ENCODE data around the gene ANKRD44. TPM values are rescaled to one million over a fixed set of nuclear protein-coding genes. Genes with fewer than 3 reads are reported as not detected.

ANKRD44 gene
- total RNA-seq, 1 donor from 2014 or later = 3.4 TPM

DNA sequence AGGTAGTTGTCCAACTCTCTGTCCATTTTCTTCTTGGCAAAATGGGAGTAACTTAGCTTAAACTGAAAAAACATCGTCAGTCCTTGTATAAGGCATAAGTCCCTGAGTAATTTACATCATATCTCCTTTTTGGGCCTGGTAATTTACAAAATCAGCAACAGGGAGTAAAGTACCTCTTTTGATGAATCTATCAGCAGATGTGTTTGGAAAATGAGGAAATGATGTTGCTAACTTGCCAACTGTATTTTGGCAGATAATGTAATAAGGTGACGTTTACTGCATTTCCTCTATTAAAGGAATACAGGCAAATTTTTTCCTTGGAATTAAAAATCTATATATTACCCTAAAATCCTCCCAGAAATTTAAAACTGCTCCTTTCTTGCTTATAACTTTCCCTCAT, 29.2 kb downstream of the ANKRD44 start:
- TF ChIP-seq EZH2phosphoT487 (IDR thresholded peaks at IDR 0.05) (no peak), EZH2 (IDR thresholded peaks at IDR 0.05) (no peak)
- TF ChIP-seq, protein P1, sequence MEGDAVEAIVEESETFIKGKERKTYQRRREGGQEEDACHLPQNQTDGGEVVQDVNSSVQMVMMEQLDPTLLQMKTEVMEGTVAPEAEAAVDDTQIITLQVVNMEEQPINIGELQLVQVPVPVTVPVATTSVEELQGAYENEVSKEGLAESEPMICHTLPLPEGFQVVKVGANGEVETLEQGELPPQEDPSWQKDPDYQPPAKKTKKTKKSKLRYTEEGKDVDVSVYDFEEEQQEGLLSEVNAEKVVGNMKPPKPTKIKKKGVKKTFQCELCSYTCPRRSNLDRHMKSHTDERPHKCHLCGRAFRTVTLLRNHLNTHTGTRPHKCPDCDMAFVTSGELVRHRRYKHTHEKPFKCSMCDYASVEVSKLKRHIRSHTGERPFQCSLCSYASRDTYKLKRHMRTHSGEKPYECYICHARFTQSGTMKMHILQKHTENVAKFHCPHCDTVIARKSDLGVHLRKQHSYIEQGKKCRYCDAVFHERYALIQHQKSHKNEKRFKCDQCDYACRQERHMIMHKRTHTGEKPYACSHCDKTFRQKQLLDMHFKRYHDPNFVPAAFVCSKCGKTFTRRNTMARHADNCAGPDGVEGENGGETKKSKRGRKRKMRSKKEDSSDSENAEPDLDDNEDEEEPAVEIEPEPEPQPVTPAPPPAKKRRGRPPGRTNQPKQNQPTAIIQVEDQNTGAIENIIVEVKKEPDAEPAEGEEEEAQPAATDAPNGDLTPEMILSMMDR (IDR thresholded peaks at IDR 0.05) = no peak
- no peak overlapping the region for H3K4me2 ChIP-seq
- no peaks in the 10 kb centered on the region for H3K36me3 Mint-ChIP-seq

DNA sequence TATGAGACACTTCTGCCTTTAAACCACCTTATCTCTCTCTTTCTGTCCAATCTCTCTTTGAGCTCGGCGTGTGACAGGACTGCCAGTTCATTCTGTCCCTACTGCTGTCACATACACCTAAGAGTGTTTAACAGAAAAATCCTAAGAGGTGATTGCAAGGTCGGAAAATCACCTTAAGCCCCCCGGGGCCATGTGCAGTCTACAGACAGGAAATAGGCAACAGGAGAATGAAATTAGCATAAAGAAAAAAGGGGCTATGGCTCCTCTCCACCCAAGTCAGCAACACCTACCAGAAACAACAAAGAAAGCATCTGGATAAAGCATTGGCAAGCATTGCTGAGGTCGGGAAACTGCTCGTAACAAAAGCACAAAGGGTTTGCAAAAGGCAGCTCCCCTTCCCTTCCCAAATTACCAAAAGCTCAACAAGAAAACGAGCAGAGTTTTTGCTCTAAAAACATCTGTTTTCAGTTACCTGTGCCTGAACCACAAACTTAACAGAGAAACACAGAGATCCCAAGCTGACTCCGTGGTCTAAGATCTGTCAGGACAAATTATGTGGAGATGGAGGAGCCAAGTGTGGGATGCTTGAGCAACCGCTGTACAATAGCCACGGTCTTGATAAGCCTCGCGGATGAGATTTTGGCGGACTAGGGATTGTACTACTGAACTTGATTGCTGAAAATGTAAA, 30.4 kb downstream of the ANKRD44 start:
- no peaks in the 10 kb centered on the region for H4K20me1 ChIP-seq (ENCODE audit: low read depth)
- no peaks in the 10 kb centered on the region for H3K79me2 ChIP-seq (ENCODE audit: low read depth)
- peaks cover 3% of the 10 kb centered on the region for H3K27me3 Mint-ChIP-seq (ENCODE audit: insufficient read depth, low read depth)
- H3K4me2 ChIP-seq = peak overlapping the region; percentile 54
- no peak overlapping the region for H3K4me3 ChIP-seq
- H3F3A ChIP-seq (ENCODE audit: low read depth) = no peaks in the 10 kb centered on the region
- peaks cover 11% of the 10 kb centered on the region for H3K4me1 Mint-ChIP-seq
- H3K4me1 ChIP-seq = peaks cover 12% of the 10 kb centered on the region
- peak overlapping the region; percentile 97 for H2AFZ ChIP-seq (replicated peaks)
- no peak overlapping the region for H3K4me3 Mint-ChIP-seq
- H3K9me3 Mint-ChIP-seq = no peaks in the 10 kb centered on the region
- peak overlapping the region; percentile 35 for H3K27ac Mint-ChIP-seq
- no peaks in the 10 kb centered on the region for H3K9me3 ChIP-seq (ENCODE audit: low read depth)
- no peaks in the 10 kb centered on the region for H3K36me3 Mint-ChIP-seq
- TF ChIP-seq EZH2phosphoT487 (IDR thresholded peaks at IDR 0.05) = no peak
- no peak for TF ChIP-seq EZH2 (IDR thresholded peaks at IDR 0.05)
- TF ChIP-seq, protein P1 (IDR thresholded peaks at IDR 0.05) = no peak
- peak; percentile 18 for DNase-seq (ENCODE audit: low spot score)
- no peak overlapping the region for H3K9ac ChIP-seq
- H3K27me3 ChIP-seq = no peaks in the 10 kb centered on the region
- no peaks in the 10 kb centered on the region for H3K36me3 ChIP-seq
- no peak overlapping the region for H3K27ac ChIP-seq

More for the DNA sequence above, 29.2 kb downstream of the ANKRD44 start:
- Histone ChIP-seq H3K4me3 (no peak overlapping the region), H3F3A (ENCODE audit: low read depth) (no peaks in the 10 kb centered on the region), H3K4me1 (peaks cover 12% of the 10 kb centered on the region), H3K27me3 (no peaks in the 10 kb centered on the region), H3K9ac (no peak overlapping the region), H3K27ac (no peak overlapping the region), H2AFZ (replicated peaks) (no peak overlapping the region), H4K20me1 (ENCODE audit: low read depth) (no peaks in the 10 kb centered on the region), H3K36me3 (no peaks in the 10 kb centered on the region), H3K79me2 (ENCODE audit: low read depth) (no peaks in the 10 kb centered on the region), H3K9me3 (ENCODE audit: low read depth) (no peaks in the 10 kb centered on the region)
- Mint-ChIP-seq H3K27ac (no peak overlapping the region), H3K27me3 (ENCODE audit: insufficient read depth, low read depth) (peaks cover 2% of the 10 kb centered on the region), H3K4me3 (no peak overlapping the region), H3K4me1 (peaks cover 11% of the 10 kb centered on the region), H3K9me3 (no peaks in the 10 kb centered on the region)
- no peak for DNase-seq (ENCODE audit: low spot score)

DNA sequence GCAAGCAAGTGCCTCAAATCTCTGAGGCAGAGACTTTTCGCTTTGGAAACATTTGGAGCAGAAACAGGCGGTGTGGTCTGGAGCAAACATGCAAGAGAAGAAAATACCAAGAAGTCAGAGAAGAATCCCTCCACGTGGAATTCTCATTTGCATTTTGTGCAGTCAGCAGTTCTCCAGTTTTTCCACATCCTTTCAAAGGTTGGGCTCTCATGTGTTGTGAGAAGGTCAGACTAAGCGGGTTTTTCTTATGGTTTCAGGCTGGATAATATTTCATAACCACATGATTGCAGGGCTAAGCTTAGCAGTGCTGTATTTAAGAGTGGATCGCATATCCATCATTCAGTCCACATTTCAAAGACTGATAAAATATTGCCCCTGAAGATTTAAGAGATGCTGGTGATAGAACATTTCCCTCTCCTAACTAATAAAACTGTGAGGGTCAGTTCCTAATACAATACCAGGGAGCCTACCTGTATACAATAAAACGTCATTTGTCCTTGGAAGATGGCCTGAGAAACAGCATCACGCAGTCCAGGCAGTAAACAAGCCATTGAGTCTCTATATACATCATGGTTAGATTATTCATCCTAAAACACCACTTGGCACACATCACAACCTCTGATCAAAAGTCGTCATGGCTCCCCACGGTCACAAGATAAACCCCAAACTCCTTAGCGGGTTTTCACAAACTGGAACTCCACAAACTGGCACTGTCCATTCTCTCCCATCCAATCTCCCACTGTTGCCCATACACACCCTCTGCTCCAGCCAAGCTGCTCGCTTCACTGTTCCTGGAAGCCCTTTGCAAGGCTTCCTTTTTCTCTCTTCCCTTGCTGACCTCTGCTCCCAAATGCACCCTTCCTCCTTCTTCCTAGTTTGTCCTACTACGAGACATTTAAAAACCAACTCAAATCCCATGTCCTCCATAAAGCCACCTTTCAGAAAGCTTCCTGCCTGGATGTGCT, 31.5 kb downstream of the ANKRD44 start:
- Histone ChIP-seq H3K36me3 (no peaks in the 10 kb centered on the region), H2AFZ (replicated peaks) (no peak overlapping the region), H3K27me3 (no peaks in the 10 kb centered on the region), H3K9me3 (ENCODE audit: low read depth) (no peaks in the 10 kb centered on the region), H4K20me1 (ENCODE audit: low read depth) (no peaks in the 10 kb centered on the region), H3K79me2 (ENCODE audit: low read depth) (no peaks in the 10 kb centered on the region), H3K4me1 (peaks cover 12% of the 10 kb centered on the region), H3K4me3 (no peak overlapping the region), H3K9ac (no peak overlapping the region), H3F3A (ENCODE audit: low read depth) (no peaks in the 10 kb centered on the region), H3K4me2 (no peak overlapping the region), H3K27ac (no peak overlapping the region)
- Mint-ChIP-seq H3K4me3 (no peak overlapping the region), H3K9me3 (no peaks in the 10 kb centered on the region), H3K36me3 (no peaks in the 10 kb centered on the region), H3K27me3 (ENCODE audit: insufficient read depth, low read depth) (peaks cover 3% of the 10 kb centered on the region), H3K4me1 (peaks cover 13% of the 10 kb centered on the region), H3K27ac (no peak overlapping the region)
- DNase-seq (ENCODE audit: low spot score) = no peak
- no peak for TF ChIP-seq EZH2 (IDR thresholded peaks at IDR 0.05)
- no peak for TF ChIP-seq EZH2phosphoT487 (IDR thresholded peaks at IDR 0.05)
- TF ChIP-seq, protein P1 (IDR thresholded peaks at IDR 0.05) = no peak
